ENCODE measurements around the gene GPSM1.

GPSM1 gene

GRCh38 chr9:136304981-136305380 lies 22.4 kb upstream of the GPSM1 start:
- DNase-seq (ENCODE audit: low read depth): no peak

- DNase-seq (ENCODE audit: low read depth): no peak
Measured at GRCh38 chr9:136305804-136306203, 21.5 kb upstream of the GPSM1 start.

- no peak for DNase-seq (ENCODE audit: low read depth)
Measured at GRCh38 chr9:136306211-136307208, 20.8 kb upstream of the GPSM1 start.

GRCh38 chr9:136307215-136307750 lies 20.1 kb upstream of the GPSM1 start:
- no peak for DNase-seq (ENCODE audit: low read depth)

- DNase-seq (ENCODE audit: low read depth): no peak
Measured at GRCh38 chr9:136308006-136308701, 19.2 kb upstream of the GPSM1 start.

GRCh38 chr9:136308702-136309053 lies 18.7 kb upstream of the GPSM1 start:
- no peak for DNase-seq (ENCODE audit: low read depth)

GRCh38 chr9:136309101-136309801 lies 18.1 kb upstream of the GPSM1 start:
- no peak for DNase-seq (ENCODE audit: low read depth)

- DNase-seq (ENCODE audit: low read depth): no peak
Measured at GRCh38 chr9:136309806-136310220, 17.5 kb upstream of the GPSM1 start.

- no peak for DNase-seq (ENCODE audit: low read depth)
Measured at GRCh38 chr9:136310273-136311030, 16.9 kb upstream of the GPSM1 start.

GRCh38 chr9:136311051-136312008 lies 16.0 kb upstream of the GPSM1 start:
- DNase-seq (ENCODE audit: low read depth): no peak

- DNase-seq (ENCODE audit: low read depth): no peak
Measured at GRCh38 chr9:136312009-136312375, 15.3 kb upstream of the GPSM1 start.

GRCh38 chr9:136312436-136312835 lies 14.9 kb upstream of the GPSM1 start:
- no peak for DNase-seq (ENCODE audit: low read depth)

GRCh38 chr9:136313111-136314055 lies 14.0 kb upstream of the GPSM1 start:
- no peak for DNase-seq (ENCODE audit: low read depth)

GRCh38 chr9:136314056-136314416 lies 13.3 kb upstream of the GPSM1 start:
- no peak for DNase-seq (ENCODE audit: low read depth)

GRCh38 chr9:136314944-136315343 lies 12.4 kb upstream of the GPSM1 start:
- DNase-seq (ENCODE audit: low read depth): no peak

GRCh38 chr9:136316271-136316751 lies 11.0 kb upstream of the GPSM1 start:
- DNase-seq (ENCODE audit: low read depth): no peak

- DNase-seq (ENCODE audit: low read depth): no peak
Measured at GRCh38 chr9:136316896-136317676, 10.3 kb upstream of the GPSM1 start.

GRCh38 chr9:136317695-136318094 lies 9.6 kb upstream of the GPSM1 start:
- DNase-seq (ENCODE audit: low read depth): no peak

All from GM04504 (cell line).